ENCODE data around the gene TRIM22. TPM values are rescaled to one million over a fixed set of nuclear protein-coding genes. Genes with fewer than 3 reads are reported as not detected.

Gene TRIM22
- total RNA-seq, 1 donor from 2014 or later, result 83.9 TPM

DNA sequence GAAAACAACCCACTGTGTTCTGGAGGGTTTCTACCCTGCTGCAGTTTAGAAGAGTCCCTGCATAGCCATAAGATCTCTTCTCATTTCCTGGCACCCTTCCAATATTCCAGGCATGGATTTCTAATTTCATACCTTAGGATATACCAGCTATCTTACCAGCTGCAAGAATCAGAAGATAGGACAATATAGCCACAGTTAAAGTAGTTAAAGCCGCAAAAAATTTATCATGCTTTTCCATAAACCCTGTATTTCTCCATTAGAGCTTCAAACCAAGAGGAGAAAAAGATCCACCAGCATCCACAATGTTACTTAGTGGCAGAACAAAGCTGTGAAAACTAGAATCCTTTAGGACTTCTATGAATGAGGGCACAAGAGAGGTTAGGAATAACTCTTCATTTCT lies 38.1 kb downstream of the TRIM22 start:
- Mint-ChIP-seq H3K27me3 (ENCODE audit: low read depth) (peaks cover 4% of the 10 kb centered on the region), H3K27ac (no peak overlapping the region), H3K4me1 (ENCODE audit: low read depth) (no peaks in the 10 kb centered on the region), H3K4me3 (ENCODE audit: low read depth) (no peak overlapping the region), H3K36me3 (ENCODE audit: low read depth) (no peaks in the 10 kb centered on the region), H3K9me3 (no peaks in the 10 kb centered on the region)
- no peak for DNase-seq (ENCODE audit: low spot score)
- intact Hi-C loops (cut with micrococcal nuclease), result no loop called here

DNA sequence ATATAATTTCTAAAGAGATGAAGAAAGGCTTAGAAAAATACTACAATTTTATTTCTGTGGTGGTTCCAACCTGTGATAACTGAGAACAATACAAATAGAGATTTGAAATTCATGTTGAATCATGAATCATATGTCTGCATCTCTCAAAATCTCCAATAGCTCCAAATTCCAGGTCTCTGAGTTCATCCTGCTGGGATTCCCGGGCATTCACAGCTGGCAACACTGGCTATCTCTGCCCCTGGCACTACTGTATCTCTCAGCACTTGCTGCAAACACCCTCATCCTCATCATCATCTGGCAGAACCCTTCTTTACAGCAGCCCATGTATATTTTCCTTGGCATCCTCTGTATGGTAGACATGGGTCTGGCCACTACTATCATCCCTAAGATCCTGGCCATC lies 46.8 kb downstream of the TRIM22 start, which contains the start of gene OR56B1:
Gene OR56B1, plus strand, starts transcription at position 53 of the 400 bp plus-strand sequence. Its CDS starts 69 bp downstream, at position 122.
- peaks cover 2% of the 10 kb centered on the region for H3K4me1 Mint-ChIP-seq (ENCODE audit: low read depth)
- intact Hi-C loops (cut with micrococcal nuclease), result no loop called here

DNA sequence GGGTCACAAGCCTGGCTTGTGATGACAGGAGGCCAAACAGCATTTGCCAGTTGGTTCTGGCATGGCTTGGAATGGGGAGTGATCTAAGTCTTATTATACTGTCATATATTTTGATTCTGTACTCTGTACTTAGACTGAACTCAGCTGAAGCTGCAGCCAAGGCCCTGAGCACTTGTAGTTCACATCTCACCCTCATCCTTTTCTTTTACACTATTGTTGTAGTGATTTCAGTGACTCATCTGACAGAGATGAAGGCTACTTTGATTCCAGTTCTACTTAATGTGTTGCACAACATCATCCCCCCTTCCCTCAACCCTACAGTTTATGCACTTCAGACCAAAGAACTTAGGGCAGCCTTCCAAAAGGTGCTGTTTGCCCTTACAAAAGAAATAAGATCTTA lies 47.5 kb downstream of the TRIM22 start:
- Mint-ChIP-seq H3K4me3 (ENCODE audit: low read depth) (no peak overlapping the region), H3K27ac (no peak overlapping the region), H3K27me3 (ENCODE audit: low read depth) (peaks cover 3% of the 10 kb centered on the region), H3K36me3 (ENCODE audit: low read depth) (no peaks in the 10 kb centered on the region), H3K4me1 (ENCODE audit: low read depth) (peaks cover 2% of the 10 kb centered on the region), H3K9me3 (peaks cover 13% of the 10 kb centered on the region)
- intact Hi-C loops (cut with micrococcal nuclease), result no loop called here
- no peak for DNase-seq (ENCODE audit: low spot score)

More for the DNA sequence above, 46.8 kb downstream of the TRIM22 start, which contains the start of gene OR56B1:
- Mint-ChIP-seq H3K27ac (no peak within 1 kb of the TSS), H3K36me3 (ENCODE audit: low read depth) (no peaks in the 10 kb centered on the region), H3K27me3 (ENCODE audit: low read depth) (no peaks in the 10 kb centered on the region), H3K4me3 (ENCODE audit: low read depth) (no peak within 1 kb of the TSS), H3K9me3 (peaks cover 6% of the 10 kb centered on the region)
- no peak for DNase-seq (ENCODE audit: low spot score)

DNA sequence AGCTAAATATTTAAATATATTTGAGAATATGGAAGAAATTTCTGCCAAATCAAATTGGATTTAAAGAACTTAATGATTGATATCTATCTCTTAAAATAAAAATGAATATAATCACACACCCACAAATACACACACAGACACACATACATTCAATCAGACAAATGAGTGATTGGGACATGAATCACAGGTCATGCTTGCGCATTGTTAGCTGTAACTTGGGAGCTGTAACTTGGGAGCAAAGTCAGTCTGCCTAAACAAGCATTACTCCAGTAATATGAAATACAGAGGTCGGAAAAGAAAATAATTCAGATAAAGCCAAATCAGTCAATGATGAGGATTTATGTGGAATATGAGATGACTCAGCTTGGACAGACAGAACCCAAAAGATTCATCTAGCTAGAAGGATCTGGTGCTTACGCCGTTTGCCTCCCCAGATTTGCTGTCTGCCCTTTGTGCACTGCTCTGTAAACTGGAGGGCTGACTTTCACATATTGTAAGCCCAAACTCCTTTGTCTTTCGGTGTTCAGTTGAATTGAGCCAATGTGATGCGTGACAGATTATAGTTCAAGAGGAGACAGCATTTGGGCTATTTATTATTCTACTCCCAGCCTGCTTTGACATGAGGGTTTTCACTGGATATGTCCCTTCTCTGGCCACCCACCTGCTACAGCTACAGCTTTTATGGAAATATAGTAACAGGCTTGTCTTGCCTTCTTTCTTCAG lies 48.2 kb downstream of the TRIM22 start:
- peaks cover 2% of the 10 kb centered on the region for H3K4me1 Mint-ChIP-seq (ENCODE audit: low read depth)
- no peak overlapping the region for H3K4me3 Mint-ChIP-seq (ENCODE audit: low read depth)
- H3K27ac Mint-ChIP-seq, result no peak overlapping the region
- intact Hi-C loops (cut with micrococcal nuclease), result no loop called here
- H3K36me3 Mint-ChIP-seq (ENCODE audit: low read depth), result no peaks in the 10 kb centered on the region
- peaks cover 4% of the 10 kb centered on the region for H3K27me3 Mint-ChIP-seq (ENCODE audit: low read depth)
- peaks cover 13% of the 10 kb centered on the region for H3K9me3 Mint-ChIP-seq
- no peak for DNase-seq (ENCODE audit: low spot score)

DNA sequence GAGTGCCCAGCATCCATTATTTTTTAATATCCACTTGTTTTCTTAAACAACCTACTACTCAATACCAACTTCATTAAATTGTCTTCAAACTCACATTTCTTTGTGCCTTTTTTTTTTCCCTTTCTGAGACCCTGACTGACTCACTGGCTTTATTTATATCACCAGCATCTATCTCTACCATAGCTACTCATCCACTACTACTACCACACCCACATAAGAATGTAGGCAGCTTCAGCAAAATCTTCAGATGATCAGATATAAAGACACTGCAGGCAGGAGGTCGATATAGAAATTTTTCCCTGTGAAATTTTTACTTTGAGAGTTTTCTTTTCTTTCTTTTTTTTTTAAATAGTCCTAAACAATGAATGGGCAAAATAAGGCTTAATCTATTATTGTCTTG lies 48.8 kb downstream of the TRIM22 start:
- Mint-ChIP-seq H3K9me3 (peaks cover 13% of the 10 kb centered on the region), H3K36me3 (ENCODE audit: low read depth) (no peaks in the 10 kb centered on the region), H3K27ac (no peak overlapping the region), H3K4me3 (ENCODE audit: low read depth) (no peak overlapping the region), H3K4me1 (ENCODE audit: low read depth) (peaks cover 2% of the 10 kb centered on the region), H3K27me3 (ENCODE audit: low read depth) (peaks cover 4% of the 10 kb centered on the region)
- intact Hi-C loops (cut with micrococcal nuclease), result no loop called here
- no peak for DNase-seq (ENCODE audit: low spot score)

DNA sequence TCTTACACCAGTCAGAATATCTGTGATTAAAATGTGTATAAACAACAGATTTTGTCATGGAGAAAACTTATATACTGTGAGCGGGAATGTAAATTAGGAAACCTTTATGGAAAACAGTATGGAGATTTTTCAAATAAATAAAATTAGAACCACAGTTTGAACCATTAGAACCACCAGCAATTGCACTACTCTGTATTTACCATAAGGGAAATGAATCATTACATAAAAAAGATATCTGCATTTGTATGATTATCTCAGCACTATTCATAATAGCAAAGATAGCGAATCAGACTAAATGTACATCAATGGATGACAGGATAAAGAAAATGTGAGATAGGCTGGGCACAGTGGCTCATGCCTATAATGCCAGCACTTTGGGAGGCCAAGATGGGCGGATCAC lies 57.0 kb downstream of the TRIM22 start:
- Mint-ChIP-seq H3K4me1 (ENCODE audit: low read depth) (no peaks in the 10 kb centered on the region), H3K36me3 (ENCODE audit: low read depth) (no peaks in the 10 kb centered on the region), H3K27ac (no peak overlapping the region), H3K9me3 (peaks cover 5% of the 10 kb centered on the region), H3K4me3 (ENCODE audit: low read depth) (no peak overlapping the region), H3K27me3 (ENCODE audit: low read depth) (peaks cover 11% of the 10 kb centered on the region)
- intact Hi-C loops (cut with micrococcal nuclease), result no loop called here
- no peak for DNase-seq (ENCODE audit: low spot score)

DNA sequence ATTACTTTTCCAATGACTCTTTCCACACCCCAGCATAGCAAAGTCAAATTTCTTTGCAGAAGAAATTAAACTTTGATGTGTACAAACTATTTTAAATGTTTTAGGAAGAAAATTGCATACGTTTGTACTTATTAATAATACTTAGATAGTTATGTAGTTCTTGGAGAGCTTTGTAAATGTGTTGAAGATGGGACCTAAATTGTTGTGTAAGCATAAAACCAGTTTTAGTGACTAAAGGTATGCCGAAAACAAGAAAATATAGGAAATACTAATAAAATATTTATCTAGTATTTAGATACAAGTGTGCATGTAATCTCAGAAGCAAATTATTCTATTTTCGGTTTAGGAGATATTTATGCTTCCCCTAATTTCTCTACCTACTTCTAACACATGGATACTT lies 60.2 kb downstream of the TRIM22 start:
- H3K27me3 Mint-ChIP-seq (ENCODE audit: low read depth), result peaks cover 7% of the 10 kb centered on the region
- no peak overlapping the region for H3K4me3 Mint-ChIP-seq (ENCODE audit: low read depth)
- DNase-seq (ENCODE audit: low spot score), result no peak
- no peaks in the 10 kb centered on the region for H3K9me3 Mint-ChIP-seq
- H3K27ac Mint-ChIP-seq, result no peak overlapping the region
- no peaks in the 10 kb centered on the region for H3K4me1 Mint-ChIP-seq (ENCODE audit: low read depth)
- no peaks in the 10 kb centered on the region for H3K36me3 Mint-ChIP-seq (ENCODE audit: low read depth)
- intact Hi-C loops (cut with micrococcal nuclease), result no loop called here

DNA sequence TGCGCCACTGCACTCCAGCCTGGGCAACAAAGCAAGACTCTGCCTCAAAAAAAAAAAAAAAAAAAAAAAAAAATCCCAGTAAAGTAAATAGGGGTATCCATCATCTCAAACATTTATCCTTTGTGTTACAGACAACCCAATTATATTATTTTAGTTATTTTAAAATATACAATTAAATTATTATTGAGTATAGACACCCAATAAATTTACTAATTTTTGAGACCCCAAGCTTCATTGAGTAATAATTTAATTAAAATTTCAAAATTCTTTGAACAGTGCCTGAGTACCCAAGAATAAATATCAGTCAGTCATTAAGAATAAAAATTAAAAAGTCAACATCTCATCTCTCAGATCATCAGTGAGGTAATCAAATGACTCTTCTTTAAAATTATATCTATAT lies 64.4 kb downstream of the TRIM22 start, which contains the start of gene OR52N4:
Gene OR52N4, plus strand, starts transcription at position 301 of the 400 bp plus-strand sequence. CDS start 498 bp downstream, outside the sequence.
- intact Hi-C loops (cut with micrococcal nuclease), result no loop called here
- Mint-ChIP-seq H3K9me3 (no peaks in the 10 kb centered on the region), H3K4me1 (ENCODE audit: low read depth) (no peaks in the 10 kb centered on the region), H3K27ac (no peak within 1 kb of the TSS), H3K27me3 (ENCODE audit: low read depth) (peaks cover 2% of the 10 kb centered on the region), H3K4me3 (ENCODE audit: low read depth) (no peak within 1 kb of the TSS), H3K36me3 (ENCODE audit: low read depth) (no peaks in the 10 kb centered on the region)
- DNase-seq (ENCODE audit: low spot score), result no peak

Other genes with a start within 250 kb of the TRIM22 start
- gene OR51I1, start 248.3 kb upstream of the TRIM22 start, total RNA-seq, result not detected in 2 replicates
- not detected in 2 replicates for gene OR51I2, start 240.5 kb upstream of the TRIM22 start, total RNA-seq
- gene OR52D1, start 201.1 kb upstream of the TRIM22 start, total RNA-seq, result not detected in 2 replicates
- not detected in 2 replicates for gene UBQLN3, start 179.8 kb upstream of the TRIM22 start, total RNA-seq
- 0.09 TPM in 1 of 2 replicates, not detected in the other for gene UBQLNL, start 173.1 kb upstream of the TRIM22 start, total RNA-seq
- 0.30 TPM in 1 of 2 replicates, not detected in the other for gene OR52H1, start 141.2 kb upstream of the TRIM22 start, total RNA-seq
- gene OR52B6, start 108.9 kb upstream of the TRIM22 start, total RNA-seq, result not detected in 2 replicates
- gene TRIM6, start 93.2 kb upstream of the TRIM22 start, total RNA-seq, result 0.87 and 1.8 TPM in 2 replicates
- gene TRIM34, start 64.8 kb upstream of the TRIM22 start, total RNA-seq, result 6.7 and 7.8 TPM in 2 replicates
- gene TRIM5, start 4.7 kb upstream of the TRIM22 start, total RNA-seq, result 12.4 and 14.1 TPM in 2 replicates
- not detected in 2 replicates for gene OR56B1, start 46.7 kb downstream of the TRIM22 start, total RNA-seq
- gene OR52N4, start 64.5 kb downstream of the TRIM22 start, total RNA-seq, result not detected in 2 replicates
- not detected in 2 replicates for gene OR52N5, start 93.6 kb downstream of the TRIM22 start, total RNA-seq
- not detected in 2 replicates for gene OR52N1, start 101.5 kb downstream of the TRIM22 start, total RNA-seq
- gene OR52N2, start 119.1 kb downstream of the TRIM22 start, total RNA-seq, result not detected in 2 replicates
- gene OR52E6, start 152.1 kb downstream of the TRIM22 start, total RNA-seq, result not detected in 2 replicates
- gene OR52E8, start 167.9 kb downstream of the TRIM22 start, total RNA-seq, result not detected in 2 replicates
- gene OR52E4, start 190.8 kb downstream of the TRIM22 start, total RNA-seq, result not detected in 2 replicates
- not detected in 2 replicates for gene OR52E5, start 203.4 kb downstream of the TRIM22 start, total RNA-seq

Measured in activated T-helper 2 cell treated with anti-CD3 and anti-CD28 coated beads, Interferon-gamma antibody, Interleukin-2, Interleukin-4, amounts not matched to agents 10 μg/mL and 5 μg/mL and 100 μg/mL, durations not matched to agents 14 hours and 24 hours and 36 hours (primary cell).